Astrocyte (in vitro differentiated cells and primary cell): ENCODE results near the gene MAN1C1. TPM values are rescaled to one million over a fixed set of nuclear protein-coding genes. Genes with fewer than 3 reads are reported as not detected.

Experiments
- DNase-seq: peaks from one replicate; pipeline ENCODE4 v3.0.0-alpha.2; 2010; ENCODE audit warnings: low read depth
- FAIRE-seq: peaks from 2 replicates; lab custom pipeline; 2011; peaks lifted over from hg19 to GRCh38; lab: Jason Lieb, UNC
- H2AFZ ChIP-seq: 2 replicates; pipeline ENCODE4 v1.6.0; 2012; ENCODE audit warnings: low read depth, low read length, inconsistent platforms
- H3K27ac ChIP-seq: 2 replicates; pipeline ENCODE4 v1.5.1; 2011; ENCODE audit warnings: low read depth, low read length, inconsistent platforms
- H3K27me3 ChIP-seq: 2 replicates; pipeline ENCODE4 v1.6.0; 2011; ENCODE audit warnings: low read length, inconsistent platforms; ENCODE audit not compliant: insufficient read depth
- H3K36me3 ChIP-seq: 2 replicates; pipeline ENCODE4 v1.5.1; 2011; ENCODE audit warnings: low read length, inconsistent platforms; ENCODE audit not compliant: insufficient read depth
- H3K4me1 ChIP-seq: 2 replicates; pipeline ENCODE4 v1.5.1; 2011; ENCODE audit warnings: low read length, inconsistent platforms; ENCODE audit not compliant: insufficient read depth
- H3K4me2 ChIP-seq: 2 replicates; pipeline ENCODE4 v1.6.0; 2012; ENCODE audit warnings: low read length, inconsistent platforms
- H3K4me3 ChIP-seq: 2 replicates; pipeline ENCODE4 v1.5.1; 2011; ENCODE audit warnings: low read depth, mild to moderate bottlenecking, low read length, inconsistent platforms; ENCODE audit not compliant: insufficient read depth
- H3K79me2 ChIP-seq: 2 replicates; pipeline ENCODE4 v1.6.0; 2012; ENCODE audit warnings: mild to moderate bottlenecking, low read length, inconsistent platforms; ENCODE audit not compliant: insufficient read depth
- H3K9ac ChIP-seq: 2 replicates; pipeline ENCODE4 v1.6.0; 2012; ENCODE audit warnings: mild to moderate bottlenecking, low read length, inconsistent platforms
- H3K9me3 ChIP-seq: 2 replicates; pipeline ENCODE4 v1.5.1; 2012; ENCODE audit warnings: low read depth, mild to moderate bottlenecking, low read length, inconsistent platforms; ENCODE audit not compliant: insufficient read depth
- H4K20me1 ChIP-seq: 2 replicates; pipeline ENCODE4 v1.6.0; 2012; ENCODE audit warnings: low read length, inconsistent platforms; ENCODE audit not compliant: insufficient read depth
- H3K27ac Mint-ChIP-seq: one replicate; pipeline ENCODE4 v1.8.0; 2021; ENCODE audit warnings: mild to moderate bottlenecking, mixed read lengths; ENCODE audit not compliant: unreplicated experiment
- H3K27me3 Mint-ChIP-seq: one replicate; pipeline ENCODE4 v1.8.0; 2021; ENCODE audit warnings: low read depth, mixed read lengths; ENCODE audit not compliant: unreplicated experiment
- H3K36me3 Mint-ChIP-seq: one replicate; pipeline ENCODE4 v1.8.0; 2021; ENCODE audit warnings: low read depth, mixed read lengths; ENCODE audit not compliant: unreplicated experiment
- H3K4me1 Mint-ChIP-seq: one replicate; pipeline ENCODE4 v1.8.0; 2021; ENCODE audit warnings: low read depth, mixed read lengths; ENCODE audit not compliant: unreplicated experiment
- H3K4me3 Mint-ChIP-seq: one replicate; pipeline ENCODE4 v1.8.0; 2021; ENCODE audit warnings: mild to moderate bottlenecking, moderate library complexity, mixed read lengths; ENCODE audit not compliant: unreplicated experiment
- H3K9me3 Mint-ChIP-seq: one replicate; pipeline ENCODE4 v1.8.0; 2021; ENCODE audit warnings: mild to moderate bottlenecking, mixed read lengths; ENCODE audit not compliant: unreplicated experiment
- CTCF ChIP-seq: IDR thresholded peaks from 2 replicates; pipeline ENCODE4 v1.5.1; 2011; ENCODE audit warnings: low read depth, mild to moderate bottlenecking, inconsistent platforms, low read length, moderate library complexity; ENCODE audit not compliant: insufficient read depth
- EZH2 ChIP-seq: IDR thresholded peaks from 2 replicates; pipeline ENCODE4 v1.6.1; 2012; ENCODE audit warnings: mild to moderate bottlenecking, low read length, inconsistent platforms; ENCODE audit not compliant: insufficient read depth
- total RNA-seq: library from RNA; stranded (reverse); gene quantifications from 2 replicates; pipeline ENCODE4 v1.2.1, GENCODE V29; 2021

Gene MAN1C1
- total RNA-seq, 1 donor from 2014 or later, result 0.86 TPM

GRCh38 chr1:25629836-25630235 is 13.2 kb downstream of the MAN1C1 start:
- H2AFZ ChIP-seq, result no peak overlapping the region
- H3K36me3 ChIP-seq, result no peaks in the 10 kb centered on the region
- no peak overlapping the region for H3K27ac ChIP-seq
- Mint-ChIP-seq H3K4me1 (peaks cover 3% of the 10 kb centered on the region), H3K27me3 (peaks cover 8% of the 10 kb centered on the region), H3K9me3 (peaks cover 6% of the 10 kb centered on the region), H3K4me3 (no peak overlapping the region), H3K36me3 (no peaks in the 10 kb centered on the region), H3K27ac (no peak overlapping the region)
- TF ChIP-seq EZH2 (no peak), CTCF (no peak)
- H3K4me1 ChIP-seq, result no peaks in the 10 kb centered on the region
- H3K79me2 ChIP-seq, result no peaks in the 10 kb centered on the region
- no peaks in the 10 kb centered on the region for H3K9me3 ChIP-seq
- no peaks in the 10 kb centered on the region for H4K20me1 ChIP-seq
- H3K4me2 ChIP-seq, result peak overlapping the region; percentile 25
- FAIRE-seq, result no peak
- peaks cover 9% of the 10 kb centered on the region for H3K27me3 ChIP-seq
- no peak overlapping the region for H3K4me3 ChIP-seq
- H3K9ac ChIP-seq, result no peak overlapping the region
- peak; percentile 39 for DNase-seq

GRCh38 chr1:25631750-25632485 is 15.3 kb downstream of the MAN1C1 start:
- Histone ChIP-seq H3K4me2 (no peak overlapping the region), H3K4me1 (no peaks in the 10 kb centered on the region), H3K27ac (no peak overlapping the region), H3K36me3 (no peaks in the 10 kb centered on the region), H3K4me3 (no peak overlapping the region), H2AFZ (no peak overlapping the region), H3K9me3 (peaks cover 4% of the 10 kb centered on the region), H3K9ac (no peak overlapping the region), H3K27me3 (no peaks in the 10 kb centered on the region), H4K20me1 (no peaks in the 10 kb centered on the region), H3K79me2 (no peaks in the 10 kb centered on the region)
- H3K27ac Mint-ChIP-seq, result no peak overlapping the region
- H3K9me3 Mint-ChIP-seq, result peaks cover 17% of the 10 kb centered on the region
- TF ChIP-seq CTCF, result no peak
- no peak for TF ChIP-seq EZH2
- no peak overlapping the region for H3K4me3 Mint-ChIP-seq
- H3K36me3 Mint-ChIP-seq, result no peaks in the 10 kb centered on the region
- peaks cover 3% of the 10 kb centered on the region for H3K4me1 Mint-ChIP-seq
- no peak for FAIRE-seq
- no peak for DNase-seq
- H3K27me3 Mint-ChIP-seq, result peaks cover 3% of the 10 kb centered on the region

DNA sequence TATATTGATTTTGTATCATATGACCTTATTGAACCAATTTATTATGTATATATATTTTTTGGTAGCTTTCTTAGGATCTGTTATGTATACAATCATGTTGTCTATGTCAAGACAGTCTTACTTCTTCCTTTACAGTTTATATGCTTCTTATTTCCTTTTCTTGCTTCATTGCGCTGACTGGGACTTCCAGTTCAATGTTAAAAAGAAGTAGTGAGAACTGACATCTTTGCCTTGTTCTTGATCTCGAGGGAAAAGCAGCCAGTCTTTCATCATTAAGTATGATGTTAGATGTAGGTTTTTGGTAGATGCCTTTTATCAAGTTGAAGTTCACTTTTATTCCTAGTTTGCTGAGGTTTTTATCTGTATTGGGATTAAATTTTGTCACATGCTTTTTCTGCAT is 17.5 kb downstream of the MAN1C1 start:
- no peak overlapping the region for H3K4me3 ChIP-seq
- peaks cover 2% of the 10 kb centered on the region for H3K27me3 ChIP-seq
- no peak overlapping the region for H2AFZ ChIP-seq
- DNase-seq (no peak), FAIRE-seq (no peak)
- TF ChIP-seq CTCF, result no peak
- no peak for TF ChIP-seq EZH2
- no peaks in the 10 kb centered on the region for H4K20me1 ChIP-seq
- peaks cover 4% of the 10 kb centered on the region for H3K9me3 ChIP-seq
- H3K27me3 Mint-ChIP-seq, result peaks cover 3% of the 10 kb centered on the region
- no peaks in the 10 kb centered on the region for H3K36me3 ChIP-seq
- no peak overlapping the region for H3K27ac Mint-ChIP-seq
- H3K9ac ChIP-seq, result no peak overlapping the region
- H3K4me2 ChIP-seq, result no peak overlapping the region
- H3K4me1 ChIP-seq, result no peaks in the 10 kb centered on the region
- no peaks in the 10 kb centered on the region for H3K36me3 Mint-ChIP-seq
- H3K9me3 Mint-ChIP-seq, result peaks cover 20% of the 10 kb centered on the region
- H3K4me1 Mint-ChIP-seq, result peaks cover 3% of the 10 kb centered on the region
- no peaks in the 10 kb centered on the region for H3K79me2 ChIP-seq
- no peak overlapping the region for H3K27ac ChIP-seq
- no peak overlapping the region for H3K4me3 Mint-ChIP-seq
